Measurements from ENCODE around the gene ITPRIPL2. TPM values are rescaled to one million over a fixed set of nuclear protein-coding genes. Genes with fewer than 3 reads are reported as not detected.

The ITPRIPL2 gene
- total and polyA plus RNA-seq, 2 of the 13 experiments (the other 11 are each of a cell fraction or from before 2014, with no cell fraction given) = 5.9 to 12.6 TPM

GRCh38 chr16:19167710-19168370, 54.1 kb downstream of the ITPRIPL2 start, which contains the start of gene SYT17 (continued):
- no peak for TF ChIP-seq ZNF318 (CRISPR knock-in tag; IDR thresholded peaks at IDR 0.05)
- no peak for TF ChIP-seq SRY (CRISPR knock-in tag; IDR thresholded peaks at IDR 0.05)
- TF ChIP-seq ZNF549 (CRISPR knock-in tag; IDR thresholded peaks at IDR 0.05) = no peak
- TF ChIP-seq NR2C2 (CRISPR knock-in tag; IDR thresholded peaks at IDR 0.05; ENCODE audit: borderline replicate concordance) = no peak
- no peak for TF ChIP-seq THRA (CRISPR knock-in tag; IDR thresholded peaks at IDR 0.05; ENCODE audit: borderline replicate concordance)
- TF ChIP-seq HIVEP1 (CRISPR knock-in tag; IDR thresholded peaks at IDR 0.05) = peak; percentile 29; the same call in 1 of the 2 replicates
- no peak for TF ChIP-seq GRHL1 (CRISPR knock-in tag; conservative IDR thresholded peaks at IDR 0.05)
- no peak for TF ChIP-seq ZNF7 (CRISPR knock-in tag; IDR thresholded peaks at IDR 0.05)
- peak; percentile 82 for TF ChIP-seq CTCF (CRISPR knock-in tag; IDR thresholded peaks at IDR 0.05)
- no peak for TF ChIP-seq CREBL2 (CRISPR knock-in tag; IDR thresholded peaks at IDR 0.05; ENCODE audit: borderline replicate concordance)
- no peak for TF ChIP-seq DNMT3B (CRISPR knock-in tag; conservative IDR thresholded peaks at IDR 0.05)
- TF ChIP-seq DBP (CRISPR knock-in tag; IDR thresholded peaks at IDR 0.05; ENCODE audit: not compliant biosample characterization) = no peak
- no peak for TF ChIP-seq SYNCRIP (IDR thresholded peaks at IDR 0.05; ENCODE audit: insufficient read depth, low read depth, low read length)
- TF ChIP-seq KLF15 (CRISPR knock-in tag; IDR thresholded peaks at IDR 0.05; ENCODE audit: borderline replicate concordance) = no peak

All from HepG2 (cell line).